ENCODE data around the gene FPR3. TPM values are rescaled to one million over a fixed set of nuclear protein-coding genes. Genes with fewer than 3 reads are reported as not detected.

Gene FPR3
- total and polyA plus RNA-seq, 10 of the 15 experiments (the other 5 are each of a cell fraction or from before 2014, with no cell fraction given) = not detected

DNA sequence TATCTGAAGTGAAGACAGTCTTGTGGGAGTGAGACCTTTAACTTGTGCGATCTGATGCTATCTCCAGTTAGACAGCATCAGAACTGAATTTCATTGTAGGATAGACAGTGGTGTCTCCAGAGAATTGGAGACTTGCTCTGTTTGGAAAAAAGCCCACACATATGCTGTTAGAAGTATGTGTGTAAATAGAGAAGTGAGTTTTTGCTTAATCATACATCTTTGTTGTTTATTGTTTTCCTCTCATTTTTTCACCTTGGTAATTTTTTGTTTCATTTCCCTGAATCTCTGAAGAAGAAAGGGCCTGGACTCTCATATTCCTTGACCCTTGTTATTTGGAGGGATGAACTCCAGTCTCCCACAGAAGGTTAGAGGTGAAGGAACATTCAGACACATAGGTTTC is 21.8 kb downstream of the FPR3 start (continued):
- TF ChIP-seq ZNF687 (IDR thresholded peaks at IDR 0.05) (no peak), HDAC6 (IDR thresholded peaks at IDR 0.05; ENCODE audit: unreplicated experiment) (no peak)

DNA sequence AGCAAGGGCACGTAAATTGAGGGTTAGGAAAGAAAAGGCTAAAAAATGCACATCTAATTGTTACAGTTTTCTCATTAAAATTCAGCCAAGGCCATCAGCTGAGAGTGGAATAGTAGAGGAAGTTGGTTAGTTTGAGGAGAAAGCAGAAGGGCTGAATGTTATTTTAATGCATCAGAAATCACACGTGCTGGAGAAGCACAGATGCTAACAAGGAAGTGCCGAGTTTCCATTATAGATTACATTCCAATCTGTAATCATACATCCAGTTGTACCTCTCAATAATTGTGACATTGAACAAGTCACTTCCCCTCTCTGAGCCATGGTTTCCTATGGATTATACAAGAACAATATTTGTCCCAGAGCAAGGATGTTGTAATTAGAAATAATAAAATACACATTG is 25.1 kb downstream of the FPR3 start:
- no peaks in the 10 kb centered on the region for H3K36me3 ChIP-seq (ENCODE audit: control insufficient read depth in 2 of 2, insufficient read depth in 2 of 2, low read length in 1 of 2)
- H3K4me3 ChIP-seq = no peak overlapping the region
- ChIA-PET POLR2A (interaction anchor here (0.5 kb wide), 1 partner anchor 78 kb away, joined by 4 read pairs; no protein-coding TSS in a partner anchor), SMC1A (ENCODE audit: uncharacterized antibody, unreplicated experiment) (no interaction called here), RAD21 (ENCODE audit: unreplicated experiment) (no interaction called here), CTCF (no interaction called here)
- H3K79me2 ChIP-seq (ENCODE audit: control insufficient read depth, insufficient read depth, low read length) = no peaks in the 10 kb centered on the region
- H3K27me3 ChIP-seq (replicated peaks in 1 of 2; ENCODE audit: control insufficient read depth in 2 of 2, insufficient read depth in 2 of 2, low read length in 1 of 2) = no peaks in the 10 kb centered on the region
- FAIRE-seq (no peak), ATAC-seq (no peak), DNase-seq (ENCODE audit: low read depth, low spot score) (no peak)
- no peak overlapping the region for H3K4me2 ChIP-seq (ENCODE audit: control insufficient read depth, insufficient read depth)
- H3K9me3 ChIP-seq (replicated peaks; ENCODE audit: control insufficient read depth, insufficient read depth, low read length) = peaks cover 2% of the 10 kb centered on the region; the same call in 2 of the 3 replicates
- H3K9ac ChIP-seq (ENCODE audit: control insufficient read depth, insufficient read depth, low read length) = no peak overlapping the region
- intact Hi-C loops (cut with micrococcal nuclease; ENCODE audit: unreplicated experiment) (no loop called here), in situ Hi-C loops (cut with MboI) (no loop called here)
- no peaks in the 10 kb centered on the region for H4K20me1 ChIP-seq (ENCODE audit: control insufficient read depth, insufficient read depth)
- H2AFZ ChIP-seq (ENCODE audit: control insufficient read depth, low read depth, low read length) = no peak overlapping the region
- H3K4me1 ChIP-seq (ENCODE audit: control insufficient read depth, insufficient read depth, low read length) = no peaks in the 10 kb centered on the region
- H3K27ac ChIP-seq (ENCODE audit: control insufficient read depth, insufficient read depth) = no peak overlapping the region
- WGBS (ENCODE audit: insufficient coverage, insufficient replicate concordance, low lambda C conversion rate, missing lambda C conversion rate) = 33% methylated on average over 3 of the region's 3 CpGs
- BruUV-seq (replicated peaks) = no TSS peak
- TF ChIP-seq PRDM15 (CRISPR knock-in tag; IDR thresholded peaks at IDR 0.05) = no peak
- no peak for TF ChIP-seq TBL1XR1 (IDR thresholded peaks at IDR 0.05; ENCODE audit: low read depth, low read length)
- no peak for TF ChIP-seq BMI1 (IDR thresholded peaks at IDR 0.05; ENCODE audit: borderline replicate concordance)
- TF ChIP-seq, protein P1, sequence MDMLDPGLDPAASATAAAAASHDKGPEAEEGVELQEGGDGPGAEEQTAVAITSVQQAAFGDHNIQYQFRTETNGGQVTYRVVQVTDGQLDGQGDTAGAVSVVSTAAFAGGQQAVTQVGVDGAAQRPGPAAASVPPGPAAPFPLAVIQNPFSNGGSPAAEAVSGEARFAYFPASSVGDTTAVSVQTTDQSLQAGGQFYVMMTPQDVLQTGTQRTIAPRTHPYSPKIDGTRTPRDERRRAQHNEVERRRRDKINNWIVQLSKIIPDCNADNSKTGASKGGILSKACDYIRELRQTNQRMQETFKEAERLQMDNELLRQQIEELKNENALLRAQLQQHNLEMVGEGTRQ (IDR thresholded peaks at IDR 0.05; ENCODE audit: borderline replicate concordance, low read depth, low read length) = no peak
- no peak for TF ChIP-seq SIX5 (IDR thresholded peaks at IDR 0.05; ENCODE audit: low read depth, low read length, severe bottlenecking)
- TF ChIP-seq PKNOX1 (IDR thresholded peaks at IDR 0.05) = no peak
- no peak for TF ChIP-seq SMC3 (IDR thresholded peaks at IDR 0.05; ENCODE audit: borderline replicate concordance, low read length)
- no peak for TF ChIP-seq RAD51 (IDR thresholded peaks at IDR 0.05)
